ENCODE measurements around the gene EGFR.

EGFR gene

DNA sequence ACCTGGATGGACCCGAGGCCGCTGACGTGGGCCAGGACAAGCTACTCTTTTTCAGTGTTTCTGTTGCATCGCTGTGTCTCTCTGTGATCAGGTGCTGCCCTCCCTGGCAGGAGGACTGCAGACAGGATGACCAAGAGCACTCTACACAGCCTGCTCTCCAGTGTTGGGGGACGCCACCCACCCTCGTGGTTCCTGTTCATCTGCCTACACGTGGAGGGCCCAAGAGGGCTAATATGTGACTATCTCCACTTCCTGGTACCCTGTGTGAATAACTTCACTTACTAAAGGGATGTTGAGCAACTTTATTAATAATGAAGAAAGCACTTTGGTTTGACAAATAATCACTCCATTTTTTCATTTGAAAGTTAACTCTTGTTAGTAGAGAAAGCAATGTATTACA, 101.3 kb downstream of the EGFR start:
- H3K36me3 ChIP-seq (replicated peaks; ENCODE audit: insufficient read depth, low read length): no peaks in the 10 kb centered on the region
- no peak overlapping the region for H3K4me2 ChIP-seq (ENCODE audit: low read depth, low read length)
- no peaks in the 10 kb centered on the region for H3K9me2 ChIP-seq (replicated peaks; ENCODE audit: insufficient read depth, low read length)
- no peak overlapping the region for H2AFZ ChIP-seq (ENCODE audit: low read length)
- no peaks in the 10 kb centered on the region for H3K27me3 ChIP-seq (replicated peaks; ENCODE audit: insufficient read depth, low read length)
- no peak overlapping the region for H3K4me3 ChIP-seq (ENCODE audit: low read length)
- no peaks in the 10 kb centered on the region for H3K79me2 ChIP-seq (ENCODE audit: low read length)
- H3K27ac ChIP-seq (ENCODE audit: low read length): no peak overlapping the region
- TF ChIP-seq EZH2phosphoT487 (IDR thresholded peaks at IDR 0.05; ENCODE audit: low read length) (no peak), EZH2 (optimal IDR thresholded peaks at IDR 0.05; ENCODE audit: low read depth, low read length) (no peak), CTCF (IDR thresholded peaks at IDR 0.05; ENCODE audit: low read length) (no peak)
- no peaks in the 10 kb centered on the region for H3K9me3 ChIP-seq (replicated peaks; ENCODE audit: insufficient read depth, low read length)
- no peaks in the 10 kb centered on the region for H4K20me1 ChIP-seq (ENCODE audit: insufficient read depth, low read length)
- H3K4me1 ChIP-seq (ENCODE audit: low read length): no peaks in the 10 kb centered on the region
- no peak for DNase-seq
- H3K9ac ChIP-seq (ENCODE audit: low read length): no peak overlapping the region
- H3F3A ChIP-seq (ENCODE audit: insufficient read depth, low read length): no peaks in the 10 kb centered on the region

- Histone ChIP-seq H3K9me2 (replicated peaks; ENCODE audit: insufficient read depth, low read length) (no peaks in the 10 kb centered on the region), H2AFZ (ENCODE audit: low read length) (no peak overlapping the region), H3K36me3 (replicated peaks; ENCODE audit: insufficient read depth, low read length) (no peaks in the 10 kb centered on the region), H3K27me3 (replicated peaks; ENCODE audit: insufficient read depth, low read length) (no peaks in the 10 kb centered on the region), H3K79me2 (ENCODE audit: low read length) (no peaks in the 10 kb centered on the region), H3K4me1 (ENCODE audit: low read length) (no peaks in the 10 kb centered on the region), H3F3A (ENCODE audit: insufficient read depth, low read length) (no peaks in the 10 kb centered on the region), H4K20me1 (ENCODE audit: insufficient read depth, low read length) (no peaks in the 10 kb centered on the region), H3K4me2 (ENCODE audit: low read depth, low read length) (no peak overlapping the region), H3K4me3 (ENCODE audit: low read length) (no peak overlapping the region), H3K9ac (ENCODE audit: low read length) (no peak overlapping the region), H3K27ac (ENCODE audit: low read length) (no peak overlapping the region), H3K9me3 (replicated peaks; ENCODE audit: insufficient read depth, low read length) (no peaks in the 10 kb centered on the region)
- TF ChIP-seq EZH2phosphoT487 (IDR thresholded peaks at IDR 0.05; ENCODE audit: low read length) (no peak), CTCF (IDR thresholded peaks at IDR 0.05; ENCODE audit: low read length) (no peak), EZH2 (optimal IDR thresholded peaks at IDR 0.05; ENCODE audit: low read depth, low read length) (no peak)
- no peak for DNase-seq
These were observed 101.8 kb downstream of the EGFR start for GRCh38 chr7:55120501-55121198.

- Histone ChIP-seq H3K79me2 (ENCODE audit: low read length) (no peaks in the 10 kb centered on the region), H3K4me1 (ENCODE audit: low read length) (no peaks in the 10 kb centered on the region), H3K36me3 (replicated peaks; ENCODE audit: insufficient read depth, low read length) (no peaks in the 10 kb centered on the region), H4K20me1 (ENCODE audit: insufficient read depth, low read length) (no peaks in the 10 kb centered on the region), H3K4me3 (ENCODE audit: low read length) (no peak overlapping the region), H3K9me2 (replicated peaks; ENCODE audit: insufficient read depth, low read length) (no peaks in the 10 kb centered on the region), H3K4me2 (ENCODE audit: low read depth, low read length) (no peak overlapping the region), H3F3A (ENCODE audit: insufficient read depth, low read length) (no peaks in the 10 kb centered on the region), H3K9me3 (replicated peaks; ENCODE audit: insufficient read depth, low read length) (no peaks in the 10 kb centered on the region), H3K27ac (ENCODE audit: low read length) (no peak overlapping the region), H2AFZ (ENCODE audit: low read length) (no peak overlapping the region), H3K9ac (ENCODE audit: low read length) (no peak overlapping the region), H3K27me3 (replicated peaks; ENCODE audit: insufficient read depth, low read length) (no peaks in the 10 kb centered on the region)
- TF ChIP-seq EZH2phosphoT487 (IDR thresholded peaks at IDR 0.05; ENCODE audit: low read length) (no peak), CTCF (IDR thresholded peaks at IDR 0.05; ENCODE audit: low read length) (no peak), EZH2 (optimal IDR thresholded peaks at IDR 0.05; ENCODE audit: low read depth, low read length) (no peak)
- DNase-seq: no peak
These were observed 102.4 kb downstream of the EGFR start for GRCh38 chr7:55121249-55121648.
